Measurements from ENCODE around the gene SLC35F3.

Gene SLC35F3

GRCh38 chr1:234337233-234337632 is 432.8 kb downstream of the SLC35F3 start:
- Histone ChIP-seq H3K9me3 (ENCODE audit: control insufficient read depth, insufficient read depth, low read length) (peaks cover 4% of the 10 kb centered on the region), H3K79me2 (ENCODE audit: control insufficient read depth, low read length) (no peaks in the 10 kb centered on the region), H3K4me1 (ENCODE audit: control insufficient read depth, low read length) (no peaks in the 10 kb centered on the region), H3K9me2 (replicated peaks; ENCODE audit: control insufficient read depth, low read length) (no peaks in the 10 kb centered on the region), H3K36me3 (ENCODE audit: control insufficient read depth, low read length) (no peaks in the 10 kb centered on the region), H3K4me3 (ENCODE audit: low read length) (no peak overlapping the region), H3K27ac (ENCODE audit: low read depth, low read length) (no peak overlapping the region), H3K27me3 (ENCODE audit: control insufficient read depth, low read length) (no peaks in the 10 kb centered on the region), H3F3A (ENCODE audit: control insufficient read depth, insufficient read depth) (no peaks in the 10 kb centered on the region), H4K20me1 (ENCODE audit: control insufficient read depth, insufficient read depth, low read depth, low read length) (no peaks in the 10 kb centered on the region), H3K4me2 (ENCODE audit: low read length) (no peak overlapping the region)
- TF ChIP-seq CTCF (IDR thresholded peaks at IDR 0.05; ENCODE audit: low read depth, low read length, poor library complexity, severe bottlenecking) (no peak), EZH2phosphoT487 (IDR thresholded peaks at IDR 0.05; ENCODE audit: borderline replicate concordance, low read length) (no peak)

- TF ChIP-seq CTCF (IDR thresholded peaks at IDR 0.05; ENCODE audit: low read depth, low read length, poor library complexity, severe bottlenecking) (no peak), EZH2phosphoT487 (IDR thresholded peaks at IDR 0.05; ENCODE audit: borderline replicate concordance, low read length) (no peak)
Observed at GRCh38 chr1:234340528-234340927, 436.1 kb downstream of the SLC35F3 start.

GRCh38 chr1:234342774-234343173 is 438.3 kb downstream of the SLC35F3 start:
- H3K27ac ChIP-seq (ENCODE audit: low read depth, low read length) = no peak overlapping the region
- no peaks in the 10 kb centered on the region for H4K20me1 ChIP-seq (ENCODE audit: control insufficient read depth, insufficient read depth, low read depth, low read length)
- no peaks in the 10 kb centered on the region for H3K27me3 ChIP-seq (ENCODE audit: control insufficient read depth, low read length)
- TF ChIP-seq EZH2phosphoT487 (IDR thresholded peaks at IDR 0.05; ENCODE audit: borderline replicate concordance, low read length) = no peak
- no peak for TF ChIP-seq CTCF (IDR thresholded peaks at IDR 0.05; ENCODE audit: low read depth, low read length, poor library complexity, severe bottlenecking)
- peaks cover 4% of the 10 kb centered on the region; the same call in 1 of the 2 replicates for H3K9me3 ChIP-seq (ENCODE audit: control insufficient read depth, insufficient read depth, low read length)
- no peak overlapping the region for H3K4me2 ChIP-seq (ENCODE audit: low read length)
- no peaks in the 10 kb centered on the region for H3F3A ChIP-seq (ENCODE audit: control insufficient read depth, insufficient read depth)
- no peaks in the 10 kb centered on the region for H3K9me2 ChIP-seq (replicated peaks; ENCODE audit: control insufficient read depth, low read length)
- H3K4me1 ChIP-seq (ENCODE audit: control insufficient read depth, low read length) = no peaks in the 10 kb centered on the region
- no peak overlapping the region for H3K4me3 ChIP-seq (ENCODE audit: low read length)
- no peaks in the 10 kb centered on the region for H3K79me2 ChIP-seq (ENCODE audit: control insufficient read depth, low read length)
- H3K36me3 ChIP-seq (ENCODE audit: control insufficient read depth, low read length) = no peaks in the 10 kb centered on the region

More at GRCh38 chr1:234340528-234340927, 436.1 kb downstream of the SLC35F3 start:
- Histone ChIP-seq H3K36me3 (ENCODE audit: control insufficient read depth, low read length) (no peaks in the 10 kb centered on the region), H3K79me2 (ENCODE audit: control insufficient read depth, low read length) (no peaks in the 10 kb centered on the region), H3K27me3 (ENCODE audit: control insufficient read depth, low read length) (no peaks in the 10 kb centered on the region), H3K4me3 (ENCODE audit: low read length) (no peak overlapping the region), H3K27ac (ENCODE audit: low read depth, low read length) (no peak overlapping the region), H4K20me1 (ENCODE audit: control insufficient read depth, insufficient read depth, low read depth, low read length) (no peaks in the 10 kb centered on the region), H3K4me1 (ENCODE audit: control insufficient read depth, low read length) (no peaks in the 10 kb centered on the region), H3K4me2 (ENCODE audit: low read length) (no peak overlapping the region), H3F3A (ENCODE audit: control insufficient read depth, insufficient read depth) (no peaks in the 10 kb centered on the region), H3K9me3 (ENCODE audit: control insufficient read depth, insufficient read depth, low read length) (peaks cover 4% of the 10 kb centered on the region), H3K9me2 (replicated peaks; ENCODE audit: control insufficient read depth, low read length) (no peaks in the 10 kb centered on the region)
